Activated naive CD4-positive, alpha-beta T cell treated with anti-CD3 and anti-CD28 coated beads, Interleukin-2, amount 50 U/mL, for 24 hours (primary cell): ENCODE data around the gene FAM170B.

Source experiments
- H3K27ac Mint-ChIP-seq: one replicate; pipeline ENCODE4 v1.8.0; 2021; ENCODE audit warnings: mild to moderate bottlenecking, mixed read lengths
- H3K27me3 Mint-ChIP-seq: one replicate; pipeline ENCODE4 v1.8.0; 2021; ENCODE audit warnings: mixed read lengths
- H3K36me3 Mint-ChIP-seq: one replicate; pipeline ENCODE4 v1.8.0; 2021; ENCODE audit warnings: mixed read lengths
- H3K4me1 Mint-ChIP-seq: one replicate; pipeline ENCODE4 v1.8.0; 2021; ENCODE audit warnings: mixed read lengths
- H3K4me3 Mint-ChIP-seq: one replicate; pipeline ENCODE4 v1.8.0; 2021; ENCODE audit warnings: mild to moderate bottlenecking, mixed read lengths
- H3K9me3 Mint-ChIP-seq: one replicate; pipeline ENCODE4 v1.8.0; 2021; ENCODE audit warnings: mixed read lengths

FAM170B gene

DNA sequence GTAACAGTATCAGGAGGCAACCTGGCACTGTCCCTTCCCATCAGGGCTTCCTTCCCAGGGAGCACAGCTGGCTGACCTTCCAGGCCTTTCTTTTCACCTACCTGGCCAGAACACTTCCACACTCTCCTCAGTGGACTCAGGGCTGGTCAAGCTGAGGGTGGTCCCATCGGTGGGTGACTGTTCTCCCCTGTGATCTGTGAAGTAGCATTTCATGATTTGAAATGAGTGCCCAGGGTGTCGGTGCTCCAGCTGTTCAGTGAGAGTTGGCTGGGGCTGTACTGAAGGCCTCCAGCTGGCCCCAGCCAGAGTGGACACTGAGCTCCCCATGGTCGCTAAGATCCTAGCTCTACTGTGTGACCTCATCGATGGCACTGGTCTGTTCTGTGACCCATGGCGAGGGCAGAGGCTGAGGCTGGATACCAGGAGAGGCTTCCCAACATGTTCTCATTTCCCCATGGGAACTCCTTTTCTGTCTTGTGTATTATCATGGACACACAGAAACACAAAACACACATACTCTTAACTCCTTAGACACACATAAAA lies at the start of gene FAM170B:
Gene FAM170B, minus strand, starts transcription at position 316 of the 543 bp plus-strand sequence. Its CDS starts 103 bp downstream, at position 213.
- no peaks in the 10 kb centered on the region for H3K9me3 Mint-ChIP-seq
- no peaks in the 10 kb centered on the region for H3K36me3 Mint-ChIP-seq
- no peaks in the 10 kb centered on the region for H3K4me1 Mint-ChIP-seq
- peaks cover 8% of the 10 kb centered on the region for H3K27me3 Mint-ChIP-seq
- no peak within 1 kb of the TSS for H3K4me3 Mint-ChIP-seq
- H3K27ac Mint-ChIP-seq: no peak within 1 kb of the TSS

DNA sequence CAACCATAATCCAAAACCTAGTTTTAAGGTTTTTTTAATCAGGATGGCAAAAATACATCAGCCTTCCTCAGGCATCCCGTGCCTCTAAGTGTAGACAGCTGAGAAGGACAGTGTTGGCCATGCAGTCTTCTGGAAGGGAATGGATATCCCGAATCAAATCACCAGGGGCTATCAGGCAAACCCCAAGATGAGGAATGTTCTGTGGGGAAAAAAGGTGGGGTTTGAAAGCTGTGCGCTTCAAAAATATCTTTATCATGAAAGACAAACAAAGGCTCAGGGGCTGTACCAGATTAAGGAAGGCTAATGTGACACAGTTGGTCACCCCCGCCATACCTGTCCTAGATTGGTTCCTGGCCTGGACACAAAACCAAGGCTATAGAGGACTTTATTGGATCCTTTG lies 49.0 kb upstream of the FAM170B start:
- peaks cover 14% of the 10 kb centered on the region for H3K4me1 Mint-ChIP-seq
- no peak overlapping the region for H3K4me3 Mint-ChIP-seq
- no peaks in the 10 kb centered on the region for H3K9me3 Mint-ChIP-seq
- H3K27me3 Mint-ChIP-seq: peaks cover under 1% of the 10 kb centered on the region
- H3K36me3 Mint-ChIP-seq: no peaks in the 10 kb centered on the region
- no peak overlapping the region for H3K27ac Mint-ChIP-seq

DNA sequence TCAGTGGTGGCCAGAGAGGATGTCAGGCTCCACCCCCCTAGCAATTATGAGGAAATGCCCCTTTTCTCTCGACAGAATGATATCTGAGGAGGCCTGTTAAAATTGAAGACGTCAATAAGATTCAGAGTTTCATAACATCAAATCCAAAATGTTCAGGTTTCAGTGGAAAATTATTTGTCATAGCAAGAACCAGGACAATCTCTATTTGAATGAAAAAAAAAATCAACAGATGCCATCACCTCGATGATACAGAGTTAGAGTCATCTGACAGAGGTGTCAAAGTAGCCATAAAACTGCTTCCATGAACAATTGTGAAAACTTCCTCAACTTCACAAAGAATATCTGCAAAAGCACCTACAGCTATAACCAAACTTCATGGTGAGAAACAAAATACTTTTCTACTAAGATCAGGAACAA lies 46.6 kb upstream of the FAM170B start:
- Mint-ChIP-seq H3K36me3 (no peaks in the 10 kb centered on the region), H3K27me3 (peaks cover 2% of the 10 kb centered on the region), H3K27ac (no peak overlapping the region), H3K9me3 (no peaks in the 10 kb centered on the region), H3K4me1 (peaks cover 14% of the 10 kb centered on the region), H3K4me3 (no peak overlapping the region)

DNA sequence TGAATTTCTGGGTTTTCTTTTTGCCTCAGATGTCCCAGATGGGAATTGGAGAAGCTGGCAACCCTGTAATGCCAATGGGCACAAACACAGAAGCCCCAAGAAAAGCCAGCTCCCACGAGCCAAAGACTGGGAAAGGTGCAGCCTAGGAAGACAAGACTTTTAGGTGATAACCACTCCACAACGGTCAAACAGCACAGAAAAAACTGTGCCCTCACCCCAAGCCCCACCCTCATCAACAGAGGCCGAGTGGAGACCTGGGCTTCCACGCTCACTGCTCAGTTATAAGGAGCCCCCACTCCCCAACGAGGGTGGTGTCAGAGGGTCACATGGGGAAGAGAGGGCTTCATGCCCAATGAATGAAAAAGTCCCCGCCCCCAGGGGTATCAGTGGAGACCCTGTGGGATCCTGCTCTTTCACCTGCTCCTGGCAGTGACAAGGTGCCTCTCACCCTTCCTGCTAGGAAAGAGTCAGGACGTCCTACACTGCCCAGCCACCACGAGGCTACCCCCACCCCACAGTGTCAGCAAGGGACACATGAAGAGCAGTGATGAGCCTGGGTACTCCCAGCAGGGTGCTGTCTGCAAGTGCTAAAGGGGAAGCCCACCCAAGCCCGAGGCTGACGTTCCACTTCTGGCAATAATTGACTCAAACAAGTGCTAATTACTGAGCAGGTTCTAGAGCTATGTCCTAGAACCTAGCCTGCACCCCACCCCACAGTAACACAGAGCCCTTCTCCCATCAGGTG lies 46.0 kb upstream of the FAM170B start:
- Mint-ChIP-seq H3K27ac (no peak overlapping the region), H3K36me3 (no peaks in the 10 kb centered on the region), H3K4me3 (no peak overlapping the region), H3K27me3 (peaks cover 2% of the 10 kb centered on the region), H3K9me3 (no peaks in the 10 kb centered on the region), H3K4me1 (peaks cover 14% of the 10 kb centered on the region)

DNA sequence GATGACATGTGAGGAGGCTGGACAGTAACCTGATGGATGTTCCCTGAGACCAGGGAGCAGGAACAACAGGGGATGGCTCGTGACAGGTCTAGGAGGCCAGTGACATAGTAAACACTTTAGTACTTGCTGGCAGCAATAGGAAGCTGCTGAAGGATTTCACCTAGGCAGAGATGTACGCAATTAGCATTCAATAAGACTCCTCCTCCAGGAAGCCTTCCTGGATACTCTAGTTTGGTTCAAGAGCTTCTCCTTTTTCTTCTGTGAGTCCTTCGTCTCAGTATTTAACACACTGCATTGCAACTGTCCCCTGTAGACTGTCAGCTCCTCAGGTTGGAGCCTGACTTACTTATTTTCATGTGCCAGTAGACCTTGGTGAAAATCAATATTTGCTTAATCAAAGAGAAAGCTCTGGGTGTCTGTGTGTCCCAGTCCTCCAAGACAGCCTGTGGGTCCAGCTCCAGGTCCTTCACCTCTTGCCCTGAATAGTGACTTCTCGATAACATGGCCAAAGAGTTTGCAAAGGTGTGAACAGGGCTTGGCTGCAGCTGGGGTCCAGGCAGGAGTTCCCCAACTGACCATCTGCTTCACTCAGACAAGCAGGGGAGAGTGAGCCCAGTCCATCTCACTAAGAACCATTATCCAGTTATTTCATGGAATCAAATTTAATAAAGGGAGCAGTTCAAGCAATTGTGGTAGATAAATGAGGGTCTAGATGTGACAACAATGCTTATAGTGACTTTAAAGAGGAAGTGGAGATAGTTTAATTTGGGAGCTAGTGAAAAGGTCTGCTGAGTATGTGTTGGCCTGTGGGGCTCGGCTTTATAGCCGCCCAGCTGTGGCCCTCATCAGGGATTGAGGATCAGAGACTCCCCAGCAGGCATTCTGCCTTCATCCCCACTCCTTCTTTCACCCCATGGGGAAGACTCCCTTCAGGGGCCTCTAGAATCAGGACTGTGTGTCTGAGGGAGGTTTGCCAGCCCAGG lies 45.0 kb upstream of the FAM170B start:
- Mint-ChIP-seq H3K27ac (no peak overlapping the region), H3K36me3 (no peaks in the 10 kb centered on the region), H3K4me3 (no peak overlapping the region), H3K4me1 (peaks cover 4% of the 10 kb centered on the region), H3K27me3 (peaks cover 2% of the 10 kb centered on the region), H3K9me3 (no peaks in the 10 kb centered on the region)

DNA sequence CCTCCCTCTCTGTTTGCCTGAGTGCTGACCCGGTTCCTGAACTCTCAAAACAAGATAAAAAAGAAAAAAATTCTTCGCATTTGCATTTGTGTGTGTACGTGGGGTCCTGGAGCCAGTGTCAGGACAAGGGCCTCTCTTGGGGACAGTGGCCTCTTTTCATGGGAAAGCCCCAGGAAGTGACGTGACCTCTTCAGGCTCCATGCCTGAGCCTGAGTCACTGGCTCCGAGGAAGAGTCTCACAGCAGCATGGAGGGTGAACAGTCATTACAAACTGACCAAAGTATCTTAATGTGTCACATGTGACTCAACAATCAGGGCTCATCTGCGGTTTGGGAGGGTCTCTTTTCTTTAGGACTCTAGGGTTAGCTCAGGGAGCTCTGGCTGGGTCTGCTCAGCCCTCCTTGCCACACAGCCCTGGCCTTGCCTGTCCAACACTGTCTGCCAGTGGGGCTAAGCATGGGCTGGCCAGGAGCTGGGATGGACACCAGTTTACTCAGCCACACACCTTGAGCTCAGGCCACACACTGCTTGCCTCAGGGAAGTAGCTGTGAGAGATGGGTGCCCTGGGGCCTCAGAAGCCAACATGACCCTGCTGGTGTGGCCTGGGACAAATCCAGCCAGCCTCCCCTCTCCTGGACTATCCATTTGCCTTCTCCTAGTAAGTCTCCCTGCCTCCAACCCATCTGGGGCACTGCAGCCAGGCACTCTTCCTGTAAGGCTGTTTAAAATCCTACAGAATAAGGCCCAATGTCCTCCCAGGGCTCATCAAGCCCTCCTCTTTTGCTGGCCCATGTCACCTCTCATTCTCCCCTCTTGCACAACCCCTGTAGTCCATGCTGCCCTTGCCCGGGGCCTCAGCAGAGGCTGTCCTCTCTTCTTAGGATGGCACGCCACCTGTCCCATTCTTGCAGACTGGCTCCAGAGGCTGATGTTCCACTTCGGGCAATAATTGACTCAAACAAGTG lies 43.9 kb upstream of the FAM170B start:
- H3K36me3 Mint-ChIP-seq: no peaks in the 10 kb centered on the region
- H3K9me3 Mint-ChIP-seq: no peaks in the 10 kb centered on the region

DNA sequence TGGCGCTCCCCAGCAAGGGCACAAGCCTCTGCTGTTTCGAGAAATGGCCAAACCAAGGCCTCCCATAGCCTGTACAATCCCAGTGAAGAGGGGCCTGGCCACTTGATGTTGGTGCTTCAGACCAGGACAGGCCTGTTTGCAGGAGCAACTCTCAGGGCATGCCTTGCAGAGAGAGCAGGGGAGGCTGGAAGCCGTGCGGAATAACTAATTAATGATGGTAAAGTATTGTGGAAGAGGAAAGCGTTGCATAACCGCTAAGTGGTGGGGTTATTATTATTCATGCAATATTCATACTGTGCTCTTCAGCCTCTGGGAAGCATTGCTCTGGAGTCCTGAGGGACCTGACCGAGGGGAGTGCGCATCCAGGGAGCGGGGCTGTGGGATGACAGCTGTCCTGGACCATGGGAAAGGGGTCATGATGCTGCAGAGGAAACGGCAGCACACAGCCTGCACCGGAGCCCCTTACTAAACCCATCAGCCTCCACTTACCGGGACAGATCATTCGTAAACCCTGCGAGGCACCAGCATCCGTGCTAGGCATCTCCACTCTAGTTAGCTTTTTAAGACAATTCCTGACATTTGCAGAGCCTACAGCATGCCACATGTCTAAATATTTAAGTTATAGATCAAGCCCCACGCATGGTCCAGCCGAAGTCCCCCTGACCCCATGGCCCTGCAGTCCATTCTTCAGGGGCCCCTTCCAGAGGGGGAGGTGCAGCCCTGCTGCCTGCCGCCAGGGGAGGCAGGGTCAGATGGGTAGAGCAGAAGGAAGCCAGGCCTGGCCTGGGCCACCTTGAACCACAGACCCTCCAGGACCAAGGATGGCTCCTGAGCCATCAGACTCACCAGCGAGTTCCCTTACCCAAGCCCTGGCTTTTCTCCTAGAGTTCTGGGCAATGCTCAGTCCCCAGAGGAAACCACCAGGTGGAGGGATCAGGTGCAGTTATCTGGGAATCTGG lies 42.8 kb upstream of the FAM170B start:
- Mint-ChIP-seq H3K9me3 (no peaks in the 10 kb centered on the region), H3K27ac (no peak overlapping the region), H3K27me3 (peaks cover 2% of the 10 kb centered on the region), H3K4me1 (no peaks in the 10 kb centered on the region), H3K4me3 (no peak overlapping the region), H3K36me3 (no peaks in the 10 kb centered on the region)

More for the DNA sequence above, 43.9 kb upstream of the FAM170B start:
- H3K4me1 Mint-ChIP-seq: no peaks in the 10 kb centered on the region
- no peak overlapping the region for H3K27ac Mint-ChIP-seq
- H3K27me3 Mint-ChIP-seq: peaks cover 2% of the 10 kb centered on the region
- H3K4me3 Mint-ChIP-seq: no peak overlapping the region

DNA sequence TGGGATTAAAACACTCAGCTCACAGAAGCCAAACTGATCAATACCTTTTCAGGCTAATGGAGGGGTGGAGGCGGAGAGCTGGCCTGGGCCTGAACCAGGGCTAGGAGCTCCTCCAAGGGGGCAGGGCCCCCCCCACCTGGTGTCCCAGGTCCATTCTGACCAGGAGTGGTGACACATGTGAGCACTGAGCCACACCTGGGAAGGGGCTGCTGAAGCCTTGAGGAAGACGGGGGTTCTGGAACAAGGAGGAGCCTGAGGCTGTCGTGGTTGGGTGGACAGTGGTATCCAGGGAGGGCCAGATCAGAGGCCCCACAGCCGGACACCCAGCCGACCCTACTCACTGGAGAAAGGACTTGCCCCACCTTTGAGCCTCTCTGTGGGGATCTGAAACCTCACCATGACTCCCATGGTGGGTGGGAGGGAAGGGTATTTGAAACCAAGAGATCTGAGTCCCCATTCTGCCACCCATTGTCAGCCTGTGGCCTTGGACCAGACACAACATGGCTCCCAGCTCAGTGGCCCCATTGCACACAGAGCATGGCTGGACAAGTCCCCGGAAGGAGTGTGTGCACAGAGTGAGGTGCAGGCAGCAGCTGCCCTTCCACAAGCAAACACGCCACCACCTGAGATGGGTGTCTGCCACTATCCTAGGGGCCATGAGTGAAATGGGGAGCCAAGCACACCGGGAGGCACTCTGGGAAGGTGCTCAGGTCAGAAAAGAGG lies 41.9 kb upstream of the FAM170B start:
- Mint-ChIP-seq H3K27me3 (peaks cover 2% of the 10 kb centered on the region), H3K9me3 (no peaks in the 10 kb centered on the region), H3K27ac (no peak overlapping the region), H3K36me3 (no peaks in the 10 kb centered on the region), H3K4me1 (no peaks in the 10 kb centered on the region), H3K4me3 (no peak overlapping the region)

DNA sequence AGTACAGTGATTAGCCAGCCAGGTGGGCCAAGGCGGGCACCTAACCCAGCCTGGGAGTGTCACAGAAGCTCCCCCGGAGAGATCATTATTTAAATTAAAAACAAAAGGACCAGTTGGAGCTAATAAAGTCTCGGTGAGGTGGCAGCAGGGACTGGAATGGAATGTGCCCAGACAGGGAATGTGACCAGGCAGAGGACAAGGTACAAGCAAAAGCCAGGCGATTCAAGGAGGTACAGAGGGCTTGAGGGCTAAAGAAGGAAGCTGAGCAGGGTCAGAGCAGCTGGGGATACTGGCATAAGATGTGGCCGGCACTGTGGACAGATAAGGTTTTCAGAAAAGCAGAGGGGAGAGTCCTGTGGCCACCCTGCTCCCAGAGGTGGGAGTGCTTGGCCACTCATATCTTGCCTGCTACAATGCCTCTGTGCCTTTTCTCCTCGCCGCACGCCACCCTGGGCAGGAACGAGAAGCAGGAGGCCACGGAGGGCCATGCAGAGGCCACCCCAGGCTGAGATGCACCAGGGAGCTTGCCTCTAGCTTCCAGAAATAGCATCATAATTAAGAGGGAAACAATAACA lies 41.2 kb upstream of the FAM170B start:
- Mint-ChIP-seq H3K4me1 (no peaks in the 10 kb centered on the region), H3K27me3 (peaks cover 2% of the 10 kb centered on the region), H3K27ac (no peak overlapping the region), H3K4me3 (no peak overlapping the region), H3K9me3 (no peaks in the 10 kb centered on the region), H3K36me3 (no peaks in the 10 kb centered on the region)

DNA sequence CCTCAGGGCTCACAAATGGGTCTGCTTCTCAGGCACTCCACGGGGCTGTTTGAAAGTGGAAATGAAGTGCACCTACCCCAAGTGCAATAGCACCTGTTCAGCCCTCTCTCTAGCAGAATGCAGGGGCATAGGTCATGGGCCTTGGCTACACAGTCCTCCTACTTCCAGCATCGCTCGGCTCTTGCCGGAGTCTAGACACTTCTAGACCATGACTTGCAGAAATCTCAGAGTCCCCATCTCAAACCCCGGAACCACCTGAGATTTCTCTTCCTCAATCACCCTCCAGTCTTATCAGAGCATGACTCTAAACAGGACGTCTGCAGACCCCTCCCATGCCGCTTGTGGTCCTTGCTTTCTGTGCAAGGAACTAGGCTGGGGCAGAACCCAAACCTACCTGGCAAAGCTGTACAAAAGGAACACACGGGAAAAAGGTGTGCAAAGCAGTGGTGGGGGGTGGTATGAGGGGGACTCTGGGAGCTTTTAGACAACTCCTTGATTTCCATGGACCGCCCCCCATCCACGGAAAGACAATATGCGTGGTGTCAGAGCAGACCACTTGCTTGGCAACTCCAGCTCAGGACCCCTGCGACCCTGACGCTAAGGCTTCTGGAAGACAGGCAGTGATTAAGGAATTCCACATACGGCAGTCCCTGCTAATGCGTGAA lies 40.6 kb upstream of the FAM170B start:
- Mint-ChIP-seq H3K4me3 (no peak overlapping the region), H3K36me3 (no peaks in the 10 kb centered on the region), H3K4me1 (no peaks in the 10 kb centered on the region), H3K27me3 (peaks cover 2% of the 10 kb centered on the region), H3K27ac (no peak overlapping the region), H3K9me3 (no peaks in the 10 kb centered on the region)

DNA sequence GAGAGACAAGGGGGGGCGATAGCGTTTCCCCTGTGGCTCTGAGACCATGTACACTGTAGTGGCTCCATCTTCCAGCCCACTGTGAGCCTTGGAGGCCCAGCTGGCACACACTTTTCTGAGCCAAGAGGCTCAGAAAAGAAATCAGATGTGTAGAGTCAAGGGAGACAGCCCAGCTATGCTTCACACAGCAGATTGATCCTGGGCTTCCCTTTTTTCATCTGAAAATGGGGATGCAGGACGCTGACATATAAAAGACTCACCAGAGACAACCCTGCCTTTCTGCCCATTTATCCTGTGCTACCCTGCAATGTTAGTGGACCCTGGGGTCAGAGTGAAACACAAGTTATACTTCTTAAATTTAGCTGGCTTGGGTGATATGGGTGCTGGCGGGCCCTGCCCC lies 40.0 kb upstream of the FAM170B start:
- H3K9me3 Mint-ChIP-seq: no peaks in the 10 kb centered on the region
- H3K4me1 Mint-ChIP-seq: no peaks in the 10 kb centered on the region
- no peak overlapping the region for H3K27ac Mint-ChIP-seq
- no peaks in the 10 kb centered on the region for H3K36me3 Mint-ChIP-seq
- H3K27me3 Mint-ChIP-seq: peaks cover 2% of the 10 kb centered on the region
- no peak overlapping the region for H3K4me3 Mint-ChIP-seq

DNA sequence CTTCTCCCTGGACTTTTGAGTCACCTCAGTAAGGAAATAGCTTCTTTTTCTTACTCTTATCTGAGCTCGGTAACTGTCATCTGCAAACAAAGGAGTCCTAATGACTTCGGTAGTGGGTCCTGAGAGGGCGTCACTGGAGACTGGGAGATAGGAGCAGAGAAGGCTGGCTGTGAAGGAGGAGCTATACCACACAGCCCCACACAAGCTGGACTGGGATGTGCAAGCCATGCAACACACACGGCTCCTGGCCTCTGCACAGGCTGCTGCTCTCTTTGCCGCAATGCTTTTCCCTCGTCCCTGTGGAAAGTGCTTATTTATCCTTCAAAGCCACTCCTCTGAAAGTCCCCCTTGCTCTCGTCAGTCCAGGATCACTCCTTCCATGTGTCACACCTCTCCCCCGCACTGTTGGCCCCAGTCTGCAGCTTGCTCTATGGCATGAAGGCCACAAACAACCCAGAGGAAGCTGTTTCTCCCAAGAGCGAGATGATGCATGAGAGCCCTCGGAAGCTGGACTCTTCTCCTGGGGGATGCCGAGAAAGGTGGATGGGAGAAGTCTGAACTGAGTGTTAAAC lies 39.5 kb upstream of the FAM170B start:
- peaks cover 2% of the 10 kb centered on the region for H3K27me3 Mint-ChIP-seq
- H3K9me3 Mint-ChIP-seq: no peaks in the 10 kb centered on the region
- no peak overlapping the region for H3K4me3 Mint-ChIP-seq
- H3K36me3 Mint-ChIP-seq: no peaks in the 10 kb centered on the region
- no peaks in the 10 kb centered on the region for H3K4me1 Mint-ChIP-seq
- H3K27ac Mint-ChIP-seq: no peak overlapping the region

DNA sequence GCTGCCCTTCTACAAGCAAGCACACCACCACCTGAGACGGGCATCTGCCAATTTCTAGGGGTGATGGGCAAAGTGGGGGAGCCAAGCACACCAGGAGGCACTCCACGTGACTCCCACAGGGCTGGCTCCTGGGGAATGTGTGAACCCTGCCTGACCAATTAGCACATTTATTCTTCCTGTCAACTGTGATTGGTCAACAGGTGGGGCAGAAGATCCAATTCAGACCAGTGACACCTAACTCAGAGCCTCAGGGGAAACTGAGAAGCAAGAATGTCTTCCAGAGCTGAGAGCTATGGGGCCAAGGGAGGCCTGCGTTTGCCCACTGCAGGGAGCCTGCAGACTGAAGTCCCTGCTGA lies 38.9 kb upstream of the FAM170B start:
- H3K27me3 Mint-ChIP-seq: peaks cover 2% of the 10 kb centered on the region
- H3K4me1 Mint-ChIP-seq: no peaks in the 10 kb centered on the region
- H3K27ac Mint-ChIP-seq: no peak overlapping the region
- H3K9me3 Mint-ChIP-seq: no peaks in the 10 kb centered on the region
- no peaks in the 10 kb centered on the region for H3K36me3 Mint-ChIP-seq
- no peak overlapping the region for H3K4me3 Mint-ChIP-seq
